Naive B cell (primary cell): Measurements from ENCODE around the gene ONECUT1. TPM values are rescaled to one million over a fixed set of nuclear protein-coding genes. Genes with fewer than 3 reads are reported as not detected.

Source experiments
- ATAC-seq, 2 donors: fragments of 150-1000 bp; cut with Tn5 transposase; 2 replicates each; pipeline ENCODE4 v1.10.0; 2021; ENCODE audit warnings: low read depth in 2 of 2, mild to moderate bottlenecking in 2 of 2, moderate library complexity in 2 of 2
- DNase-seq: peaks from one replicate; pipeline ENCODE4 v3.0.0; 2022
- H3K27ac Mint-ChIP-seq, 6 donors: one replicate each; pipeline ENCODE4 v1.8.0; 2020 to 2022; ENCODE audit warnings: mild to moderate bottlenecking in 6 of 6, mixed read lengths in 6 of 6, moderate library complexity in 5 of 6, inconsistent platforms in 2 of 6
- H3K27me3 Mint-ChIP-seq, 3 donors: one replicate each; pipeline ENCODE4 v1.8.0; 2021 to 2022; ENCODE audit warnings: mixed read lengths in 3 of 3, mild to moderate bottlenecking in 1 of 3
- H3K36me3 Mint-ChIP-seq, 2 donors: one replicate each; pipeline ENCODE4 v1.8.0; 2020 to 2022; ENCODE audit warnings: mixed read lengths in 2 of 2, inconsistent platforms in 1 of 2, mild to moderate bottlenecking in 1 of 2
- H3K4me1 Mint-ChIP-seq, 3 donors: one replicate each; pipeline ENCODE4 v1.8.0; 2020 to 2022; ENCODE audit warnings: mixed read lengths in 3 of 3, inconsistent platforms in 1 of 3, mild to moderate bottlenecking in 1 of 3, moderate library complexity in 1 of 3
- H3K4me3 Mint-ChIP-seq, 8 donors: one replicate each; pipeline ENCODE4 v1.8.0; 2020 to 2022; ENCODE audit warnings: mild to moderate bottlenecking in 8 of 8, mixed read lengths in 8 of 8, moderate library complexity in 8 of 8, inconsistent platforms in 2 of 8
- H3K9me3 Mint-ChIP-seq, 7 donors: one replicate each; pipeline ENCODE4 v1.8.0; 2020 to 2022; ENCODE audit warnings: mixed read lengths in 7 of 7, mild to moderate bottlenecking in 5 of 7, inconsistent platforms in 2 of 7, moderate library complexity in 1 of 7
- polyA plus RNA-seq, 6 donors: library from polyadenylated mRNA; unstranded; fragments of 300-500 nt; fragmentation: Illumina TruSeq; gene quantifications; one replicate each; pipeline ENCODE4 v1.2.3, GENCODE V29; 2021; ENCODE audit warnings: low read depth in 6 of 6

ONECUT1 gene
- polyA plus RNA-seq, 6 donors from 2014 or later, result not detected

- Mint-ChIP-seq H3K4me1 (peaks cover 16 to 36% (median 23%) of the 10 kb centered on the region in 3 donors), H3K4me3 (peak overlapping the region in 5 of 8 donors; percentile 63 to 81 (median 71)), H3K9me3 (peaks cover 0 to 27% (median 11%) of the 10 kb centered on the region in 7 donors), H3K27ac (peak overlapping the region in 1 of 6 donors; percentile 2), H3K36me3 (peaks cover 0 to 8% of the 10 kb centered on the region in 2 donors), H3K27me3 (peaks cover 68 to 84% (median 68%) of the 10 kb centered on the region in 3 donors)
- no peak for ATAC-seq
- DNase-seq, result no peak
Observed at GRCh38 chr15:52803108-52803466, 13.0 kb upstream of the ONECUT1 start.

DNA sequence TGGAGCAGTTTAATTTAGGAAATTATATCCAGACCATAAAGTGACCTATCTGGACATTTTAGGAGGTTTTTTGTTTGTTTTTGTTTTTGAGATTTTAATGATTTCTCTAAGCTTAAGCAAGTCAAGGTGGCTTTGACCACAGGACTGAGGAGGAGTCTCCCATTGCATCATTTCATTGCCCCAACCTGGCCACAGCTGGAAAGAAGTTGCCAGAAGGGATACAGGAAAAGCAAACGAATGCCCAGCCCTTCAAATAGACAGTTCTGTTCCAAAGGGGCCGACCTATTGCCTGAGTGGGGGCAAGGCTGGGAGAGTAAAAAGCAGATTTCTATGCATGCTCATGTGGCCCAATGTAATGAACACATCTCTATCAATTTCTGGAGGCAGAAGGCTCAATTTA, 12.0 kb upstream of the ONECUT1 start:
- peaks cover 16 to 39% (median 26%) of the 10 kb centered on the region in 3 donors for H3K4me1 Mint-ChIP-seq

GRCh38 chr15:52801748-52802085, 11.6 kb upstream of the ONECUT1 start:
- H3K27ac Mint-ChIP-seq, result peak overlapping the region in 4 of 6 donors; percentile 7 to 40 (median 30)
- H3K36me3 Mint-ChIP-seq, result peaks cover 5 to 14% of the 10 kb centered on the region in 2 donors
- DNase-seq (no peak), ATAC-seq (no peak)
- peaks cover 67 to 88% (median 73%) of the 10 kb centered on the region in 3 donors for H3K27me3 Mint-ChIP-seq
- peaks cover 0 to 36% (median 13%) of the 10 kb centered on the region in 7 donors for H3K9me3 Mint-ChIP-seq
- H3K4me1 Mint-ChIP-seq, result peaks cover 19 to 43% (median 30%) of the 10 kb centered on the region in 3 donors
- peak overlapping the region in 1 of 8 donors; percentile 72 for H3K4me3 Mint-ChIP-seq

More for the DNA sequence above, 12.0 kb upstream of the ONECUT1 start:
- no peak for DNase-seq
- no peak for ATAC-seq
- Mint-ChIP-seq H3K36me3 (peaks cover under 1 to 10% of the 10 kb centered on the region in 2 donors), H3K27me3 (peaks cover 67 to 87% (median 69%) of the 10 kb centered on the region in 3 donors), H3K9me3 (peaks cover 0 to 32% (median 11%) of the 10 kb centered on the region in 7 donors), H3K4me3 (peak overlapping the region in 1 of 8 donors; percentile 72), H3K27ac (peak overlapping the region in 3 of 6 donors; percentile 7 to 40 (median 36))

- H3K4me1 Mint-ChIP-seq, result peaks cover 20 to 42% (median 32%) of the 10 kb centered on the region in 3 donors
- H3K36me3 Mint-ChIP-seq, result peaks cover 8 to 19% of the 10 kb centered on the region in 2 donors
- H3K4me3 Mint-ChIP-seq, result peak overlapping the region in 4 of 8 donors; percentile 42 to 73 (median 68)
- DNase-seq (no peak), ATAC-seq (no peak)
- H3K27ac Mint-ChIP-seq, result peak overlapping the region in 5 of 6 donors; percentile 37 to 83 (median 42)
- H3K27me3 Mint-ChIP-seq, result peaks cover 67 to 88% (median 79%) of the 10 kb centered on the region in 3 donors
- peaks cover 0 to 39% (median 17%) of the 10 kb centered on the region in 7 donors for H3K9me3 Mint-ChIP-seq
Observed at GRCh38 chr15:52800828-52801747, 11.0 kb upstream of the ONECUT1 start.

GRCh38 chr15:52799145-52799811, 9.1 kb upstream of the ONECUT1 start:
- ATAC-seq (no peak), DNase-seq (no peak)
- Mint-ChIP-seq H3K27me3 (peaks cover 77 to 95% (median 90%) of the 10 kb centered on the region in 3 donors), H3K4me3 (peak overlapping the region in 3 of 8 donors; percentile 25 to 76 (median 31)), H3K36me3 (peaks cover 8 to 34% of the 10 kb centered on the region in 2 donors), H3K27ac (peak overlapping the region in 5 of 6 donors; percentile 32 to 94 (median 88)), H3K4me1 (peaks cover 21 to 45% (median 40%) of the 10 kb centered on the region in 3 donors), H3K9me3 (peaks cover 0 to 45% (median 18%) of the 10 kb centered on the region in 7 donors)

DNA sequence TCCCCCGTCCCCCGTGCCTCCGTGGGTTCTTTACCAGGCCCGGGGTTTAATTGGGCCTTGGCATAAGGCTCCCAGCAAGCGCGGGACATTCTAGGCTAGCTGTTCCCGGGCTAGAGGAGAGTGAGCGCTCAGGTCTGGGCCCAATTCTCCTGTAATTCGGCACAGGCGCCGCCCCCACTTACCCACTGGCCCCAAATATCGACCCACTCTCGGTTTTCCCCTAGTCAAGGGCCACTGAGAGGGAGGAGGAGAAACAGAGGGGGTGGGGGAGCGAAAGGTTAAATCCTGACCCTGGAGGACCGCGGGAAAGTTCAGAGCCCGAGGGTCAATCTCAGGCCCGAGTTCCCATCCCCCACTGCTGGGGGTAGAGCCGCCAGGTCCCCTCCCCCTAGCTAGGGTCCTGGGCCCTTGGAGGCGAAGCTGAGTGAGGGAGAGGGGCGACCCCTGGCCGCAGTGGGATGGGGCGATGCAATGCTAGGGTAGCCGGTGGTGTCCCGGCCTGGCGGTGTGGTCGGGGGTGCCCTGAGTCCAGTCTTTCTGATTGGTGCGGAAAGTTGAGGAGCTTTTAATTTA, 8.5 kb upstream of the ONECUT1 start:
- H3K9me3 Mint-ChIP-seq, result peaks cover 0 to 49% (median 18%) of the 10 kb centered on the region in 7 donors

DNA sequence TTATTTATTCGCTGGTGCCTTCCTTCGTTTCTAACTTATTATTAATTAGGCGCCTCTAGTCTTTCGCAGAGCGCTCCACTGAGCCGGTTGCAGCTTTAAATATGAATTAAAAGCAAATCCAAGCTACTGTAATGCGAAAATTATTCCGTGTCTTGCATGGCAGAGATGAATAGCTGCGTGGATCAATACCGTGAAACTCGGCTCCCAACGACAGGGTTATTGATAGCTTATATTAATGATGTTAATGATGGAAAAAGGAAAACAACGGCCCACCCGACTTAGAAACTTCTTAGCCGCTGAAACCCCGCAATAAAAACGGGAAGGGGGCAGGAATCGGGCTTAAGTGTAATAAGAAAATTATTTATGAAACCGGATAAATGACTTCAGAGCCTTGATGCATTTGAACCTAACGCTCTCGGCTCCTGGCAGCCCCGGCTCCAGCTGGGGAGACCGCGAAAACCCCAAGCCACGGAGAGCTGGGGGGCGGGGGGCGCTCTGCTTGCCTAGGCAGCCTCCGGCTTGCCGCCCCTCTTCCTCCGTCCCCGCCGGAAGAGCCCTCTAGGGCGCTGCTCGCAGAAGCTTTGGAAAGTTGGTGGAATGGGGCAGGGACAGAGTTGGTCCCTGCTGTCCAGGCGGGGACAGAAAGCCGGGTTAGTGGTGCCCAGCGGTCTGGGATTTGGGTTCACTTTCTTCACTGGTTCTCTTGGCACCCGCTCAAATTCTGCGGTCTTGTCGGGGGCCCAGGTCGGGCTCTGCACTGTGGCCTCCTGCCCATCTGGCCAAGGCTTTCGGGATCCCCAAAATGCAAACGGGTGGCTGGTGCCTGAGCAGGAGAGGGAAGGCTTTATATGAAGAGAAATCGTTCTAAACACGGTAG, 7.7 kb upstream of the ONECUT1 start:
- no peak for DNase-seq
- H3K27ac Mint-ChIP-seq, result peak overlapping the region in 4 of 6 donors; percentile 47 to 92 (median 70)

More for the DNA sequence above, 8.5 kb upstream of the ONECUT1 start:
- DNase-seq (no peak), ATAC-seq (no peak)
- H3K4me1 Mint-ChIP-seq, result peaks cover 17 to 40% (median 40%) of the 10 kb centered on the region in 3 donors
- peaks cover 8 to 37% of the 10 kb centered on the region in 2 donors for H3K36me3 Mint-ChIP-seq
- H3K4me3 Mint-ChIP-seq, result peak overlapping the region in 3 of 8 donors; percentile 21 to 76 (median 25)
- peak overlapping the region in 5 of 6 donors; percentile 32 to 94 (median 88) for H3K27ac Mint-ChIP-seq
- peaks cover 80 to 97% (median 93%) of the 10 kb centered on the region in 3 donors for H3K27me3 Mint-ChIP-seq

GRCh38 chr15:52796753-52797520, 6.8 kb upstream of the ONECUT1 start:
- H3K27ac Mint-ChIP-seq, result peak overlapping the region in 5 of 6 donors; percentile 47 to 94 (median 85)
- ATAC-seq, result no peak
- H3K36me3 Mint-ChIP-seq, result peaks cover 12 to 37% of the 10 kb centered on the region in 2 donors
- H3K4me1 Mint-ChIP-seq, result peaks cover 17 to 40% (median 35%) of the 10 kb centered on the region in 3 donors
- H3K4me3 Mint-ChIP-seq, result peak overlapping the region in 2 of 8 donors; percentile 67 to 69
- no peak for DNase-seq
- peaks cover 0 to 46% (median 20%) of the 10 kb centered on the region in 7 donors for H3K9me3 Mint-ChIP-seq
- peaks cover 80 to 97% (median 93%) of the 10 kb centered on the region in 3 donors for H3K27me3 Mint-ChIP-seq

More for the DNA sequence above, 7.7 kb upstream of the ONECUT1 start:
- Mint-ChIP-seq H3K4me3 (peak overlapping the region in 5 of 8 donors; percentile 9 to 72 (median 55)), H3K9me3 (peaks cover 0 to 50% (median 20%) of the 10 kb centered on the region in 7 donors), H3K27me3 (peaks cover 80 to 97% (median 93%) of the 10 kb centered on the region in 3 donors), H3K4me1 (peaks cover 17 to 40% (median 35%) of the 10 kb centered on the region in 3 donors), H3K36me3 (peaks cover 10 to 37% of the 10 kb centered on the region in 2 donors)
- no peak for ATAC-seq

GRCh38 chr15:52796228-52796521, 6.0 kb upstream of the ONECUT1 start:
- peak overlapping the region in 3 of 8 donors; percentile 14 to 69 (median 68) for H3K4me3 Mint-ChIP-seq
- ATAC-seq (no peak), DNase-seq (no peak)
- peak overlapping the region in 4 of 6 donors; percentile 54 to 87 (median 82) for H3K27ac Mint-ChIP-seq
- peaks cover 12 to 37% of the 10 kb centered on the region in 2 donors for H3K36me3 Mint-ChIP-seq
- H3K27me3 Mint-ChIP-seq, result peaks cover 80 to 97% (median 93%) of the 10 kb centered on the region in 3 donors
- H3K4me1 Mint-ChIP-seq, result peaks cover 17 to 43% (median 37%) of the 10 kb centered on the region in 3 donors
- peaks cover 0 to 44% (median 18%) of the 10 kb centered on the region in 7 donors for H3K9me3 Mint-ChIP-seq

GRCh38 chr15:52795464-52796227, 5.5 kb upstream of the ONECUT1 start:
- Mint-ChIP-seq H3K9me3 (peaks cover 0 to 38% (median 16%) of the 10 kb centered on the region in 7 donors), H3K36me3 (peaks cover 12 to 37% of the 10 kb centered on the region in 2 donors), H3K4me1 (peaks cover 21 to 43% (median 36%) of the 10 kb centered on the region in 3 donors), H3K4me3 (peak overlapping the region in 7 of 8 donors; percentile 9 to 75 (median 64)), H3K27me3 (peaks cover 79 to 97% (median 87%) of the 10 kb centered on the region in 3 donors), H3K27ac (peak overlapping the region in 5 of 6 donors; percentile 30 to 93 (median 85))
- ATAC-seq (no peak), DNase-seq (no peak)
